ENCODE measurements around the gene SCGB1D4.
A peak's percentile ranks its signal among the peaks of the same experiment; 100 is the strongest.
"Not testable (repeated sequence)": the region's sequence is repeated elsewhere in the genome, so short reads cannot be mapped to it uniquely, and the experiment has no call there.

The SCGB1D4 gene

GRCh38 chr11:62298975-62299374, at the start of gene SCGB1D4:
Gene SCGB1D4, minus strand, starts transcription at chr11:62299075. Its CDS starts 65 bp downstream, at chr11:62299010.
- no peak for DNase-seq (ENCODE audit: low spot score)

GRCh38 chr11:62345861-62346260, 47.0 kb upstream of the SCGB1D4 start:
- DNase-seq (ENCODE audit: low spot score) = no peak

- DNase-seq (ENCODE audit: low spot score) = no peak
These were observed 45.3 kb upstream of the SCGB1D4 start for GRCh38 chr11:62344210-62344609.

- DNase-seq (ENCODE audit: low spot score) = not testable (repeated sequence)
These were observed 44.8 kb upstream of the SCGB1D4 start for GRCh38 chr11:62343646-62344190.

- no peak for DNase-seq (ENCODE audit: low spot score)
These were observed 42.7 kb upstream of the SCGB1D4 start for GRCh38 chr11:62341588-62341987.

- peak; percentile 88 for DNase-seq (ENCODE audit: low spot score)
These were observed 41.5 kb upstream of the SCGB1D4 start for GRCh38 chr11:62340269-62340901.

GRCh38 chr11:62338218-62338617, 39.3 kb upstream of the SCGB1D4 start:
- DNase-seq (ENCODE audit: low spot score) = no peak

GRCh38 chr11:62337303-62338181, 38.7 kb upstream of the SCGB1D4 start, which contains the start of gene ASRGL1:
Gene ASRGL1, plus strand, starts transcription at chr11:62337448. Its CDS starts 530 bp downstream, at chr11:62337978.
- peak; percentile 82 for DNase-seq (ENCODE audit: low spot score)

- DNase-seq (ENCODE audit: low spot score) = not testable (repeated sequence)
These were observed 38.1 kb upstream of the SCGB1D4 start for GRCh38 chr11:62336949-62337302.

GRCh38 chr11:62333768-62334167, 34.9 kb upstream of the SCGB1D4 start:
- DNase-seq (ENCODE audit: low spot score) = no peak

- DNase-seq (ENCODE audit: low spot score) = not testable (repeated sequence)
These were observed 32.4 kb upstream of the SCGB1D4 start for GRCh38 chr11:62331264-62331663.

GRCh38 chr11:62327541-62327940, 28.7 kb upstream of the SCGB1D4 start:
- DNase-seq (ENCODE audit: low spot score) = not testable (repeated sequence)

- DNase-seq (ENCODE audit: low spot score) = not testable (repeated sequence)
These were observed 27.8 kb upstream of the SCGB1D4 start for GRCh38 chr11:62326719-62327118.

GRCh38 chr11:62325781-62326180, 26.9 kb upstream of the SCGB1D4 start:
- DNase-seq (ENCODE audit: low spot score) = not testable (repeated sequence)

GRCh38 chr11:62324731-62325556, 26.1 kb upstream of the SCGB1D4 start:
- no peak for DNase-seq (ENCODE audit: low spot score)

- no peak for DNase-seq (ENCODE audit: low spot score)
These were observed 23.6 kb upstream of the SCGB1D4 start for GRCh38 chr11:62322524-62322923.

- no peak for DNase-seq (ENCODE audit: low spot score)
These were observed 16.6 kb upstream of the SCGB1D4 start for GRCh38 chr11:62315431-62315830.

GRCh38 chr11:62309991-62310390, 11.1 kb upstream of the SCGB1D4 start:
- no peak for DNase-seq (ENCODE audit: low spot score)

- DNase-seq (ENCODE audit: low spot score) = no peak
These were observed 9.1 kb upstream of the SCGB1D4 start for GRCh38 chr11:62307950-62308349.

GRCh38 chr11:62306227-62306626, 7.4 kb upstream of the SCGB1D4 start:
- DNase-seq (ENCODE audit: low spot score) = no peak

GRCh38 chr11:62295504-62295903, 3.4 kb downstream of the SCGB1D4 start:
- DNase-seq (ENCODE audit: low spot score) = no peak

GRCh38 chr11:62280452-62280851, 18.4 kb downstream of the SCGB1D4 start:
- DNase-seq (ENCODE audit: low spot score) = no peak
